Colonic mucosa (tissue), 4 donors: ENCODE measurements around the gene SSBP4. TPM values are rescaled to one million over a fixed set of nuclear protein-coding genes. Genes with fewer than 3 reads are reported as not detected.

ENCODE experiments used
- DNase-seq: peaks from one replicate; pipeline ENCODE4 v3.0.0-alpha.2; 2020
- H3K27ac ChIP-seq: fragments of 200-600 bp; one replicate; pipeline ENCODE4 v1.8.0; 2021
- H3K27me3 ChIP-seq: fragments of 200-600 bp; one replicate; pipeline ENCODE4 v1.8.0; 2021
- H3K36me3 ChIP-seq: fragments of 200-600 bp; one replicate; pipeline ENCODE4 v1.8.0; 2021
- H3K4me1 ChIP-seq: fragments of 200-600 bp; one replicate; pipeline ENCODE4 v1.8.0; 2021; ENCODE audit warnings: mild to moderate bottlenecking
- H3K4me3 ChIP-seq: fragments of 200-600 bp; one replicate; pipeline ENCODE4 v1.8.0; 2021
- H3K9ac ChIP-seq, 2 donors: one replicate each; pipeline ENCODE4 v1.7.0; 2013; ENCODE audit warnings: control low read depth in 2 of 2, low read depth in 2 of 2, low read length in 2 of 2
- H3K9me3 ChIP-seq: fragments of 200-600 bp; one replicate; pipeline ENCODE4 v1.8.0; 2021
- CTCF ChIP-seq: fragments of 200-600 bp; IDR thresholded peaks from one replicate; pipeline ENCODE4 v1.8.0; 2022; ENCODE audit warnings: antibody characterized with exemption, mild to moderate bottlenecking
- intact Hi-C: fragments of 100-400 bp; cut with DNase I; formaldehyde crosslinking; loops from one replicate; pipeline ENCODE4 v1.14.1; 2022
- total RNA-seq, 2 donors: library from RNA; stranded (reverse); fragmentation: NEBNext Ultra II Directional in 1 of 2; extraction: Animal tissue kit (Norgen Biotek cat#: 25700) in 1 of 2; gene quantifications; one replicate each; pipeline ENCODE4 v1.2.1, GENCODE V29; 2021
- donor health status: healthy.
- donor health status: DM: no; HTN: no; CAD: no.
- donor health status: DM: no; HTN: no; CAD: no.

SSBP4 gene
- total RNA-seq, 2 donors from 2014 or later, result 40.1 to 77.3 TPM

DNA sequence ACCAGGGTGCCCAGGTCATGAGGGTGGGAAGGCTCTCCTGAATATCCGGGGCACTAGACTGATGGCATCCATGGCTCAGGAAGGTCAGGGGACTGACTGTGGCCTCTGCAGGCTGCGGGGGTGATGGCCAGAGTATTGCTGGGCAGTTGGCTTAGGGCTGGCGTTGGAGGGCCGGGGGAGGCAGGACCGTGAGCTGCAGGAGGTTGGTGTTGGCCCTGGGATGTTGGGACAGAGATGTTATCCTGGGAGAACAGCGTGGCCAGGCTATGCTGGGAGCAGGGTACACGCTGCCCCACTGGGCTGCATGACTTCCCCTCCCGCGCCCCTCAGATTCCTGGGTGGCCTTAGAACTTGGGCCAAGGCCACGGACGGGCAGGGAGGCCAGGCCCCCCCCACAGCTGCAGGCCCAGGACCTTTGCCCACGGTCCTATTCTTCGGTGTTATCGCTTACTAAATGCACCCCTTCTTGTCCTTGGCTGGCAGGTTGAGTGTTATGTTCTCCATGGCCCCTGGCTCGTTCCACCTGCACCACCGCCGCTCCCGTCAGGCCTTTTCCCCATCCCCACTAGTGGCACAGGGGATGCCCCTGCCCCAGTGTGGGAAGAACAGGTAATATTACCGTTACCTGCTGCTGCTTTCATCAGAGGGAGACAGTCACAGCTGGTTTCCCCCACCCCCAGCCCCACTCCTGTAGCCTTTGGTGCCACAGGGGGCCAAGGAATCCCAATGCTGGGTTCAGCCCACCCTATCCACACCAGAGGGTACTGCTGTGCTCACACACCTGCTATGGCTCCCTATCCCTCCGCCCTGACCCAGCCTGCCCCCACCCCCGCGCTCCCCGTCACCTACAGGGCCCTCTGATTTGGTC lies 22.0 kb downstream of the SSBP4 start:
- no peaks in the 10 kb centered on the region for H3K36me3 ChIP-seq
- no peak for TF ChIP-seq CTCF
- no peak overlapping the region for H3K9ac ChIP-seq
- no peak overlapping the region for H3K4me3 ChIP-seq
- no peak overlapping the region for H3K27ac ChIP-seq
- no peaks in the 10 kb centered on the region for H3K9me3 ChIP-seq
- H3K4me1 ChIP-seq, result peaks cover 14% of the 10 kb centered on the region
- DNase-seq, result no peak
- H3K27me3 ChIP-seq, result no peaks in the 10 kb centered on the region
- intact Hi-C loops, result no loop called here

DNA sequence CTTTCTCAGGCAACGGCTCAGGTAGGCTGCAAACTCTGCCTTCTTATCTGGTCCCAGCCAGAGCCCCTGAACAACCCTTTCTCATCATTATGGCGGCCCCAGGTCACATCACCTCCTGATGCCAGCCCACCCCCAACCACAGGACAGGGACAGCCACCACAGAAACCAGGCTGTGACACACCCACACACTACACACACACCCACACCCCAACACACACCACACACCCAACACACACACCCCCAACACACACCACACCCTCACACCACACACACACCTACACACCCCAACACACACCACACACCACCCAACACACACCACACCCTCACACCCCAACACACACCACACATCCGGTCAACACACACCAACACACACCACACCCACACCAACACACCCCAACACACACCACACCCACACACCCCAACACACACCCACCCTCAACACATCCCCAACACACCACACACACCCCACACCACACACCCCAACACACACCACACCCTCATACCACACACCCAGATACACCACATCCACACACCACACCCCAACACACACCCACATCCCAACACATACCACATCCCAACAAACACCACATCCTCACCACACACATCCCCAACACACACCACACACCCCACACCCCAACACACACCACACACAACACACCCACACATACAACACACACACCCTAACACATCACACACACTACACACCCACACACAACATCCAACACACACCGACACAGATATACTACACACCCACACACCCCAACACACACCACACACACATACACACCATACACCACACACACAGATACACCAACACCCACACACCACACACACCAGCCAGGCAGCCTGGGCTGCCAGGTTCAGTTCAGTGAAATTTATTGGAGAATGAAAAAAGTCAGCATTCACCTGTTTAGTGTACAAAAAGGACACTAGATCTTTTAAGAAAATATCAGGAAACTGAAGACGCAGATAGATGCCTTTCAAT lies 22.9 kb downstream of the SSBP4 start:
- H3K4me1 ChIP-seq, result peaks cover 11% of the 10 kb centered on the region
- no peak for TF ChIP-seq CTCF
- no peaks in the 10 kb centered on the region for H3K27me3 ChIP-seq
- no peak for DNase-seq
- no peak overlapping the region for H3K27ac ChIP-seq
- no peak overlapping the region for H3K9ac ChIP-seq
- H3K4me3 ChIP-seq, result no peak overlapping the region
- intact Hi-C loops, result no loop called here
- H3K9me3 ChIP-seq, result no peaks in the 10 kb centered on the region
- no peaks in the 10 kb centered on the region for H3K36me3 ChIP-seq

DNA sequence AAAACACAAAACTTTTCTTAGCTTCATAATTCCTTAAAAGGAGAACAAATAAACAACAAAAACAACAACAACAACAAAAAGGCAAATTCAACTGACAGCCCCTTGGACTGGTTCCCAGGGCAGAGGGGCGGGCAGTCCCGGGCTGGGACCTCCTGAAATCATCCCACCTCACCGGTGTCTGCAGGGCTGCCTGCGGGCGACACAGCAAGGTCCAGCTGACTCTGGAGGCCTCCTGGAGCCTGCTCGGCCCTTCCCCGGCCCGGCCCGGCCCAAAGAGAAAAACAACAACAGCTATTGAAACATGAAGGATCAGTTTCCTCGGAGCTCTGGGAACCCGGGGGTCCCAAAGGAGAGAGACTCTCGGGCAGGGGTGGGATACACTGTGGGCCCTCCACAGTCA lies 23.7 kb downstream of the SSBP4 start:
- no peak overlapping the region for H3K4me3 ChIP-seq
- no peaks in the 10 kb centered on the region for H3K27me3 ChIP-seq
- intact Hi-C loops, result no loop called here
- DNase-seq, result no peak
- no peak overlapping the region for H3K27ac ChIP-seq
- no peak overlapping the region for H3K9ac ChIP-seq
- no peaks in the 10 kb centered on the region for H3K9me3 ChIP-seq
- H3K4me1 ChIP-seq, result peaks cover 11% of the 10 kb centered on the region
- H3K36me3 ChIP-seq, result no peaks in the 10 kb centered on the region
- no peak for TF ChIP-seq CTCF

- DNase-seq, result no peak
- intact Hi-C loops, result no loop called here
- H3K36me3 ChIP-seq, result no peaks in the 10 kb centered on the region
Observed at GRCh38 chr19:18443406-18443805, 24.2 kb downstream of the SSBP4 start.

More at GRCh38 chr19:18443406-18443805, 24.2 kb downstream of the SSBP4 start:
- no peak overlapping the region for H3K9ac ChIP-seq
- H3K27me3 ChIP-seq, result no peaks in the 10 kb centered on the region
- no peak overlapping the region for H3K4me3 ChIP-seq
- no peaks in the 10 kb centered on the region for H3K9me3 ChIP-seq
- peaks cover 8% of the 10 kb centered on the region for H3K4me1 ChIP-seq
- no peak for TF ChIP-seq CTCF
- no peak overlapping the region for H3K27ac ChIP-seq
